GM11168 (cell line): Measurements from ENCODE around the gene MCOLN2.
"Not testable (repeated sequence)": the region's sequence is repeated elsewhere in the genome, so short reads cannot be mapped to it uniquely, and the experiment has no call there.

Experiments used
- in situ Hi-C: fragments of 300-500 bp; cut with MboI; formaldehyde crosslinking; loops from one replicate; pipeline ENCODE4 v1.12.0; 2022; ENCODE audit warnings: low sequenced_read_pairs; ENCODE audit not compliant: unreplicated experiment

The MCOLN2 gene

GRCh38 chr1:84912726-84913554 lies 84.0 kb downstream of the MCOLN2 start:
- in situ Hi-C loops, result no loop called here

GRCh38 chr1:84908746-84909464 lies 88.0 kb downstream of the MCOLN2 start:
- in situ Hi-C loops, result not testable (repeated sequence)

GRCh38 chr1:84907095-84907827 lies 89.7 kb downstream of the MCOLN2 start:
- in situ Hi-C loops, result no loop called here

- in situ Hi-C loops, result not testable (repeated sequence)
Measured at GRCh38 chr1:84902727-84903126, 94.2 kb downstream of the MCOLN2 start.

GRCh38 chr1:84899969-84900368 lies 96.9 kb downstream of the MCOLN2 start:
- in situ Hi-C loops, result no loop called here

- in situ Hi-C loops, result no loop called here
Measured at GRCh38 chr1:84896279-84896678, 100.6 kb downstream of the MCOLN2 start.

GRCh38 chr1:84892705-84893618 lies 104.0 kb downstream of the MCOLN2 start, which contains the start of gene LPAR3:
TSS of gene LPAR3 (minus strand) at chr1:84893206. CDS start at chr1:84866120, 27,086 bp downstream.
- in situ Hi-C loops, result no loop called here

GRCh38 chr1:84890566-84890965 lies 106.3 kb downstream of the MCOLN2 start:
- in situ Hi-C loops, result no loop called here

- in situ Hi-C loops, result no loop called here
Measured at GRCh38 chr1:84889437-84889836, 107.5 kb downstream of the MCOLN2 start.

- in situ Hi-C loops, result no loop called here
Measured at GRCh38 chr1:84888753-84889152, 108.2 kb downstream of the MCOLN2 start.

- in situ Hi-C loops, result no loop called here
Measured at GRCh38 chr1:84887261-84887934, 109.5 kb downstream of the MCOLN2 start.

GRCh38 chr1:84885469-84885868 lies 111.4 kb downstream of the MCOLN2 start:
- in situ Hi-C loops, result no loop called here

- in situ Hi-C loops, result no loop called here
Measured at GRCh38 chr1:84884671-84885389, 112.1 kb downstream of the MCOLN2 start.

- in situ Hi-C loops, result no loop called here
Measured at GRCh38 chr1:84883286-84883685, 113.6 kb downstream of the MCOLN2 start.

- in situ Hi-C loops, result no loop called here
Measured at GRCh38 chr1:84877592-84877991, 119.3 kb downstream of the MCOLN2 start.

- in situ Hi-C loops, result no loop called here
Measured at GRCh38 chr1:84876353-84876752, 120.6 kb downstream of the MCOLN2 start.
